ENCODE measurements around the gene HELZ.

DNA sequence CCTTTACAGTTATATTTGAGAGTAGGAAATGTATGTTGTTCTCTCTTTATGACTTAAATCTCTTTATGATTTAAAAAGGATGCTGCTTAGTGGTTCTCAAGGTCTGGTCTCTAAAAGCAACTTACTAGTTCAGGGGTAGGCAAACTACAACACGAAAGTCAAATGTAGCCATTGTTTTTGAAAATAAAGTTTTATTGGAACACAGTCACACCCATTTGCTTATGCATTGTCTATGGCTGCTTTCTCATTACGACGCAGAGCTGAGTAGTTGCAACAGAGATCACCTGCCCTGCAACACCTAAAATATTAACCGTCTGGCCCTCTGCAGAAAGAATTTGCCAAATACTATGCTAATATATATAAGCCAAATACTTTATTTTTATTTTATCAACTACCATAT, 58.2 kb downstream of the HELZ start:
- TF ChIP-seq CTCF (IDR thresholded peaks at IDR 0.05) (no peak), POLR2A (IDR thresholded peaks at IDR 0.05) (no peak)

Measured in lower leg skin (tissue), 3 donors.